Keratinocyte (primary cell): ENCODE measurements around the gene LGALS13. TPM values are rescaled to one million over a fixed set of nuclear protein-coding genes. Genes with fewer than 3 reads are reported as not detected.

Experiments
- DNase-seq: peaks from one replicate; pipeline ENCODE4 v3.0.0-alpha.2; 2011; ENCODE audit warnings: low read depth, missing footprints, low spot score
- FAIRE-seq: peaks from 2 replicates; lab custom pipeline; 2011; peaks lifted over from hg19 to GRCh38; lab: Jason Lieb, UNC
- H2AFZ ChIP-seq: 2 replicates; pipeline ENCODE4 v1.6.0; 2012; ENCODE audit warnings: low read length, control low read depth, inconsistent platforms; ENCODE audit not compliant: control insufficient read depth
- H3K27ac ChIP-seq: 2 replicates; pipeline ENCODE4 v1.5.1; 2011; ENCODE audit warnings: low read length; ENCODE audit not compliant: control insufficient read depth, insufficient read depth
- H3K27me3 ChIP-seq: 3 replicates; pipeline ENCODE4 v1.6.0; 2011; ENCODE audit warnings: low read length; ENCODE audit not compliant: control insufficient read depth, insufficient read depth; ENCODE audit errors: extremely low read depth
- H3K36me3 ChIP-seq, 2 experiments: 2 replicates in 1 of 2; 3 replicates in 1 of 2; pipeline ENCODE4 v1.5.1; 2011; ENCODE audit warnings: low read length in 2 of 2, mild to moderate bottlenecking in 1 of 2; ENCODE audit not compliant: control insufficient read depth in 2 of 2, insufficient read depth in 2 of 2; ENCODE audit errors: extremely low read depth in 1 of 2
- H3K4me1 ChIP-seq: 3 replicates; pipeline ENCODE4 v1.5.1; 2011; ENCODE audit warnings: low read length; ENCODE audit not compliant: control insufficient read depth, insufficient read depth; ENCODE audit errors: extremely low read depth
- H3K4me2 ChIP-seq: 3 replicates; pipeline ENCODE4 v1.6.0; 2011; ENCODE audit warnings: low read depth, low read length; ENCODE audit not compliant: control insufficient read depth, insufficient read depth; ENCODE audit errors: extremely low read depth
- H3K4me3 ChIP-seq, 3 experiments: fragments of 200-600 bp in 1 of 3; sonication (generic) in 1 of 3; 2 replicates in 2 of 3; 3 replicates in 1 of 3; pipeline ENCODE4 v1.5.1; 2011 to 2016; ENCODE audit warnings: low read length in 3 of 3, mild to moderate bottlenecking in 3 of 3, control low read depth in 2 of 3, inconsistent platforms in 1 of 3, low read depth in 1 of 3, mixed read lengths in 1 of 3, mixed run types in 1 of 3, moderate library complexity in 1 of 3; ENCODE audit not compliant: control insufficient read depth in 2 of 3, insufficient read depth in 2 of 3; ENCODE audit errors: extremely low read depth in 1 of 3
- H3K79me2 ChIP-seq: 2 replicates; pipeline ENCODE4 v1.6.0; 2012; ENCODE audit warnings: low read length; ENCODE audit not compliant: control insufficient read depth, insufficient read depth
- H3K9ac ChIP-seq: 3 replicates; pipeline ENCODE4 v1.6.0; 2011; ENCODE audit warnings: low read length; ENCODE audit not compliant: control insufficient read depth, insufficient read depth; ENCODE audit errors: extremely low read depth
- H3K9me1 ChIP-seq: 3 replicates; pipeline ENCODE4 v1.6.0; 2011; ENCODE audit warnings: low read length; ENCODE audit not compliant: control insufficient read depth, insufficient read depth; ENCODE audit errors: extremely low read depth
- H3K9me3 ChIP-seq: 2 replicates; pipeline ENCODE4 v1.5.1; 2012; ENCODE audit warnings: low read depth, low read length; ENCODE audit not compliant: control insufficient read depth
- H4K20me1 ChIP-seq: 3 replicates; pipeline ENCODE4 v1.6.0; 2011; ENCODE audit warnings: low read length; ENCODE audit not compliant: control insufficient read depth, insufficient read depth; ENCODE audit errors: extremely low read depth
- CTCF ChIP-seq, 3 experiments: IDR thresholded peaks in 1 of 3; conservative IDR thresholded peaks in 1 of 3; optimal IDR thresholded peaks in 1 of 3; 2 replicates in 2 of 3; 3 replicates in 1 of 3; pipeline versions ENCODE3 to v1.5.1; 2011; ENCODE audit warnings: low read length in 3 of 3, mild to moderate bottlenecking in 3 of 3, moderate library complexity in 2 of 3, control low read depth in 1 of 3, inconsistent platforms in 1 of 3; ENCODE audit not compliant: insufficient read depth in 2 of 3; ENCODE audit errors: extremely low read depth in 1 of 3
- EZH2 ChIP-seq: IDR thresholded peaks from one replicate; pipeline ENCODE4 v1.6.1; 2012; ENCODE audit warnings: inconsistent platforms, mild to moderate bottlenecking, low read length, moderate library complexity
- dilution Hi-C: fragments of 300-500 bp; cut with MboI; formaldehyde crosslinking; loops from one replicate; pipeline ENCODE4 v1.7.0; 2020; ENCODE audit warnings: low sequenced_read_pairs; ENCODE audit not compliant: extremely low pct_ligation_motif_present
- polyA plus RNA-seq, 5 experiments: library from polyadenylated mRNA; depleted of rRNA in 3 of 5; stranded (reverse) in 3 of 5; stranded (forward) in 1 of 5; unstranded in 1 of 5; fragments of >200 nt; gene quantifications; 1 replicate in 1 of 5; 2 replicates in 3 of 5; 3 replicates in 1 of 5; pipeline versions ENCODE4 v1.2.1 to v1.2.3, GENCODE V29; 2011 to 2012; ENCODE audit warnings: missing spikeins in 2 of 5, low read depth in 1 of 5, low replicate concordance in 1 of 5

Gene LGALS13
- polyA plus RNA-seq, 1 donor (not counting 4 experiments of a cell fraction or from before 2014, with no cell fraction given): not detected

- H3K4me3 ChIP-seq: no peak overlapping the region
- no peak overlapping the region for H2AFZ ChIP-seq
- TF ChIP-seq CTCF (optimal IDR thresholded peaks at IDR 0.05 in 1 of 3, IDR thresholded peaks at IDR 0.05 in 1 of 3, conservative IDR thresholded peaks at IDR 0.05 in 1 of 3; ENCODE audit: extremely low read depth in 1 of 3, insufficient read depth in 2 of 3, low read length in 3 of 3) (no peak), EZH2 (no peak)
- H3K9ac ChIP-seq: no peak overlapping the region
- H4K20me1 ChIP-seq: no peaks in the 10 kb centered on the region
- no peaks in the 10 kb centered on the region for H3K36me3 ChIP-seq
- dilution Hi-C loops: no loop called here
- FAIRE-seq: no peak
- no peak overlapping the region for H3K27ac ChIP-seq
- H3K9me3 ChIP-seq: no peaks in the 10 kb centered on the region
- H3K27me3 ChIP-seq: no peaks in the 10 kb centered on the region
- no peaks in the 10 kb centered on the region for H3K79me2 ChIP-seq
- H3K4me2 ChIP-seq: no peak overlapping the region
- H3K4me1 ChIP-seq: no peaks in the 10 kb centered on the region
- no peak for DNase-seq
- H3K9me1 ChIP-seq: no peaks in the 10 kb centered on the region
These were observed 5.4 kb upstream of the LGALS13 start for GRCh38 chr19:39596911-39597310.

GRCh38 chr19:39599116-39599515, 3.2 kb upstream of the LGALS13 start:
- DNase-seq (no peak), FAIRE-seq (no peak)
- Histone ChIP-seq H3K9me1 (no peaks in the 10 kb centered on the region), H3K9ac (no peak overlapping the region), H2AFZ (no peak overlapping the region), H3K9me3 (no peaks in the 10 kb centered on the region), H3K36me3 (no peaks in the 10 kb centered on the region), H3K4me1 (no peaks in the 10 kb centered on the region), H3K4me3 (no peak overlapping the region), H3K27ac (no peak overlapping the region), H4K20me1 (no peaks in the 10 kb centered on the region), H3K4me2 (no peak overlapping the region), H3K79me2 (no peaks in the 10 kb centered on the region), H3K27me3 (no peaks in the 10 kb centered on the region)
- no peak for TF ChIP-seq EZH2
- TF ChIP-seq CTCF (optimal IDR thresholded peaks at IDR 0.05 in 1 of 3, IDR thresholded peaks at IDR 0.05 in 1 of 3, conservative IDR thresholded peaks at IDR 0.05 in 1 of 3; ENCODE audit: extremely low read depth in 1 of 3, insufficient read depth in 2 of 3, low read length in 3 of 3): no peak
- dilution Hi-C loops: no loop called here
